ENCODE results near the gene VPS18. TPM values are rescaled to one million over a fixed set of nuclear protein-coding genes. Genes with fewer than 3 reads are reported as not detected.

The VPS18 gene
- total RNA-seq (10 to 100 TPM in 1 of 2 donors, 1 to 10 TPM in 1; 9.8 to 15.3 TPM), polyA plus RNA-seq (10 to 100 TPM in 1 of 2 donors, 1 to 10 TPM in 1; 3.4 to 10.8 TPM)

- Histone ChIP-seq H3K9me3 (ENCODE audit: control insufficient read depth in 4 of 4, low read length in 3 of 4) (no peaks in the 10 kb centered on the region), H3K27ac (ENCODE audit: low read depth in 1 of 2, low read length in 2 of 2) (peak within 1 kb of the TSS; percentile 80 to 83), H3K36me3 (ENCODE audit: control insufficient read depth in 4 of 4, insufficient read depth in 3 of 4, low read depth in 1 of 4, low read length in 3 of 4) (peaks cover 2 to 9% (median 5%) of the 10 kb centered on the region in 4 donors), H3K4me3 (ENCODE audit: low read depth in 1 of 3, low read length in 3 of 3) (peak within 1 kb of the TSS; percentile 45 to 79 (median 70)), H3K9ac (ENCODE audit: low read depth in 1 of 2, low read length in 2 of 2) (peak within 1 kb of the TSS; percentile 62 to 85), H3K27me3 (ENCODE audit: control insufficient read depth in 4 of 4, insufficient read depth in 4 of 4, low read length in 3 of 4) (no peaks in the 10 kb centered on the region), H3K4me1 (ENCODE audit: control insufficient read depth in 4 of 4, insufficient read depth in 4 of 4, low read length in 3 of 4) (peaks cover 2 to 28% (median 15%) of the 10 kb centered on the region in 4 donors)
- 6% methylated on average over 55 of the region's 55 CpGs for WGBS
- TF ChIP-seq FOXA1 (IDR thresholded peaks at IDR 0.05) (no peak), EGR1 (IDR thresholded peaks at IDR 0.05; ENCODE audit: low read depth in 2 of 2) (peak; percentile 86 to 96), HNF4A (conservative IDR thresholded peaks at IDR 0.05) (peak in 1 of 2 donors; percentile 64), TAF1 (conservative IDR thresholded peaks at IDR 0.05) (no peak), ATF3 (IDR thresholded peaks at IDR 0.05) (no peak), CTCF (IDR thresholded peaks at IDR 0.05; ENCODE audit: low read depth, low read length, missing input control) (peak; percentile 97), SP1 (IDR thresholded peaks at IDR 0.05) (peak; percentile 64), REST (IDR thresholded peaks at IDR 0.05) (peak; percentile 76), NR2F2 (IDR thresholded peaks at IDR 0.05) (no peak), FOXA2 (IDR thresholded peaks at IDR 0.05) (no peak), ZBTB33 (IDR thresholded peaks at IDR 0.05) (peak; percentile 77), YY1 (IDR thresholded peaks at IDR 0.05) (peak; percentile 54), RXRA (IDR thresholded peaks at IDR 0.05) (peak in 1 of 2 donors; percentile 53), GABPA (IDR thresholded peaks at IDR 0.05 in 1 of 2, conservative IDR thresholded peaks at IDR 0.05 in 1 of 2) (peak; percentile 53 to 92), HNF4G (IDR thresholded peaks at IDR 0.05) (no peak), MAX (IDR thresholded peaks at IDR 0.05) (peak; percentile 92), RAD21 (IDR thresholded peaks at IDR 0.05) (peak; percentile 88), JUND (IDR thresholded peaks at IDR 0.05) (peak in 1 of 2 donors; percentile 33)
- DNase-seq (ENCODE audit: low spot score) = peak; percentile 100
Observed at GRCh38 chr15:40893733-40894680, at the start of gene VPS18. TSS of gene VPS18 (plus strand) at chr15:40894450. CDS start at chr15:40894769, 319 bp downstream.

All from liver (tissue), 9 donors.